ENCODE results near the gene WWP2.

The WWP2 gene

GRCh38 chr16:69928856-69929400, 166.8 kb downstream of the WWP2 start:
- no peak for DNase-seq (ENCODE audit: low read depth)

- DNase-seq (ENCODE audit: low read depth), result no peak
Measured at GRCh38 chr16:69929480-69929879, 167.3 kb downstream of the WWP2 start.

GRCh38 chr16:69930117-69930776, 168.1 kb downstream of the WWP2 start:
- no peak for DNase-seq (ENCODE audit: low read depth)

- no peak for DNase-seq (ENCODE audit: low read depth)
Measured at GRCh38 chr16:69931631-69932030, 169.5 kb downstream of the WWP2 start.

- DNase-seq (ENCODE audit: low read depth), result no peak
Measured at GRCh38 chr16:69932228-69932627, 170.1 kb downstream of the WWP2 start.

- no peak for DNase-seq (ENCODE audit: low read depth)
Measured at GRCh38 chr16:69932691-69933392, 170.7 kb downstream of the WWP2 start.

GRCh38 chr16:69934044-69934443, 171.9 kb downstream of the WWP2 start:
- DNase-seq (ENCODE audit: low read depth), result no peak

GRCh38 chr16:69934751-69935150, 172.6 kb downstream of the WWP2 start:
- no peak for DNase-seq (ENCODE audit: low read depth)

GRCh38 chr16:69935278-69935711, 173.2 kb downstream of the WWP2 start:
- DNase-seq (ENCODE audit: low read depth), result no peak

GRCh38 chr16:69935740-69936139, 173.6 kb downstream of the WWP2 start:
- no peak for DNase-seq (ENCODE audit: low read depth)

GRCh38 chr16:69936252-69936651, 174.1 kb downstream of the WWP2 start:
- no peak for DNase-seq (ENCODE audit: low read depth)

GRCh38 chr16:69936751-69937211, 174.6 kb downstream of the WWP2 start:
- no peak for DNase-seq (ENCODE audit: low read depth)

GRCh38 chr16:69937465-69937951, 175.4 kb downstream of the WWP2 start:
- no peak for DNase-seq (ENCODE audit: low read depth)

- no peak for DNase-seq (ENCODE audit: low read depth)
Measured at GRCh38 chr16:69938981-69939820, 177.1 kb downstream of the WWP2 start.

- no peak for DNase-seq (ENCODE audit: low read depth)
Measured at GRCh38 chr16:69939821-69940585, 177.9 kb downstream of the WWP2 start.

GRCh38 chr16:69940676-69941075, 178.5 kb downstream of the WWP2 start:
- no peak for DNase-seq (ENCODE audit: low read depth)

- DNase-seq (ENCODE audit: low read depth), result no peak
Measured at GRCh38 chr16:69941251-69942098, 179.3 kb downstream of the WWP2 start.

GRCh38 chr16:69942099-69942491, 180.0 kb downstream of the WWP2 start:
- no peak for DNase-seq (ENCODE audit: low read depth)

- no peak for DNase-seq (ENCODE audit: low read depth)
Measured at GRCh38 chr16:69942627-69943170, 180.6 kb downstream of the WWP2 start.
